ENCODE measurements around the gene ZBTB16. TPM values are rescaled to one million over a fixed set of nuclear protein-coding genes. Genes with fewer than 3 reads are reported as not detected.

The ZBTB16 gene
- total and polyA plus RNA-seq, 2 of the 4 experiments (the other 2 are of a cell fraction): not detected

DNA sequence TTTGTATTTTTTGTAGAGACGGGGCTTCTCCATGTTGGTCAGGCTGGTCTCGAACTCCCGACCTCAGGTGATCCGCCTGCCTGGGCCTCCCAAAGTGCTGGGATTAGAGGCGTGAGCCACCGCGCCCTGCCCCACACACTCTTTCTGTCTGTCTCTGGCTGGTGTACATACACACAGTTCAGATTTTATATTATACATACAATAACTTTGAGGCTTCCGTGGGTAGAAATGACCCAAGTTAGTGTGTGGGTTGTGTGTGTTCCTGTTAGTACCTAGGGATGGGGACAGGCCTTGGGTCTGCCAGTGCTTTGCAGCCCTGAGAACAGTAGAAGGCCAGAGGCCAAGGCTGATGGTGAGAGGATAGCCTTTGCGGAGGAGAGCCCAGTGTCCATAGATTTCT lies 2.8 kb downstream of the ZBTB16 start:
- Histone ChIP-seq H3K9ac (ENCODE audit: low read depth, low read length) (no peak overlapping the region), H3K4me1 (ENCODE audit: control insufficient read depth, insufficient read depth, low read length) (peaks cover 1% of the 10 kb centered on the region; the same call in 1 of the 2 replicates), H3K23ac (ENCODE audit: low read depth, low read length) (no peak overlapping the region), H2BK15ac (ENCODE audit: low read depth, low read length) (no peak overlapping the region), H4K5ac (ENCODE audit: low read depth, low read length) (no peak overlapping the region), H3K27me3 (ENCODE audit: control insufficient read depth, insufficient read depth, low read length) (peaks cover 67% of the 10 kb centered on the region), H2BK120ac (ENCODE audit: low read depth, low read length) (no peak overlapping the region), H2BK5ac (ENCODE audit: low read depth, low read length, poor library complexity, severe bottlenecking) (no peak overlapping the region), H4K91ac (ENCODE audit: insufficient read depth, low read depth, low read length) (no peak overlapping the region), H3K9me3 (ENCODE audit: control insufficient read depth, insufficient read depth, low read length) (no peaks in the 10 kb centered on the region), H3K27ac (ENCODE audit: insufficient read depth, low read length) (no peak overlapping the region), H2BK20ac (ENCODE audit: low read depth, low read length) (no peak overlapping the region), H2AFZ (replicated peaks; ENCODE audit: low read length, poor library complexity) (no peak overlapping the region), H3K36me3 (ENCODE audit: control insufficient read depth, insufficient read depth, low read length) (no peaks in the 10 kb centered on the region), H3K56ac (ENCODE audit: extremely low read depth, insufficient read depth, low read length) (no peak overlapping the region), H3K79me1 (ENCODE audit: low read depth in 1 of 2, low read length in 2 of 2) (no peaks in the 10 kb centered on the region), H4K8ac (ENCODE audit: low read depth in 2 of 2, low read length in 2 of 2) (no peak overlapping the region), H3K4me2 (ENCODE audit: low read depth, low read length) (no peak overlapping the region), H3K9me1 (ENCODE audit: insufficient read depth, low read length) (no peaks in the 10 kb centered on the region), H3K14ac (replicated peaks; ENCODE audit: low read depth, low read length) (no peak overlapping the region), H3K18ac (ENCODE audit: low read depth, low read length) (no peak overlapping the region), H3K4ac (ENCODE audit: low read depth, low read length) (no peak overlapping the region), H2AK9ac (replicated peaks; ENCODE audit: low read depth, low read length, poor library complexity) (no peak overlapping the region), H4K20me1 (ENCODE audit: insufficient read depth, low read length) (no peaks in the 10 kb centered on the region; the same call in 1 of the 2 replicates), H2AK5ac (ENCODE audit: low read depth, low read length) (no peak overlapping the region), H3K4me3 (ENCODE audit: insufficient read depth, low read depth, low read length) (no peak overlapping the region)
- TF ChIP-seq CEBPB (IDR thresholded peaks at IDR 0.05; ENCODE audit: low read depth, low read length) (no peak), MAZ (IDR thresholded peaks at IDR 0.05; ENCODE audit: borderline replicate concordance, low read depth, low read length) (no peak), FOS (IDR thresholded peaks at IDR 0.05; ENCODE audit: low read depth, low read length) (no peak), CHD1 (IDR thresholded peaks at IDR 0.05; ENCODE audit: low read depth, low read length) (no peak), MAFK (IDR thresholded peaks at IDR 0.05; ENCODE audit: low read depth, low read length) (no peak), SMC3 (IDR thresholded peaks at IDR 0.05; ENCODE audit: low read depth, low read length) (no peak), RCOR1 (IDR thresholded peaks at IDR 0.05; ENCODE audit: insufficient replicate concordance, low read length) (no peak), NFE2L2 (IDR thresholded peaks at IDR 0.05; ENCODE audit: low read depth, low read length) (no peak), RAD21 (IDR thresholded peaks at IDR 0.05; ENCODE audit: low read length) (no peak), POLR2A (IDR thresholded peaks at IDR 0.05; ENCODE audit: low read depth, low read length) (no peak), BHLHE40 (IDR thresholded peaks at IDR 0.05; ENCODE audit: low read depth, low read length) (no peak), MXI1 (IDR thresholded peaks at IDR 0.05; ENCODE audit: borderline replicate concordance, low read depth, low read length) (no peak), RFX5 (IDR thresholded peaks at IDR 0.05; ENCODE audit: low read depth, low read length) (no peak)
- TF ChIP-seq, protein P1, sequence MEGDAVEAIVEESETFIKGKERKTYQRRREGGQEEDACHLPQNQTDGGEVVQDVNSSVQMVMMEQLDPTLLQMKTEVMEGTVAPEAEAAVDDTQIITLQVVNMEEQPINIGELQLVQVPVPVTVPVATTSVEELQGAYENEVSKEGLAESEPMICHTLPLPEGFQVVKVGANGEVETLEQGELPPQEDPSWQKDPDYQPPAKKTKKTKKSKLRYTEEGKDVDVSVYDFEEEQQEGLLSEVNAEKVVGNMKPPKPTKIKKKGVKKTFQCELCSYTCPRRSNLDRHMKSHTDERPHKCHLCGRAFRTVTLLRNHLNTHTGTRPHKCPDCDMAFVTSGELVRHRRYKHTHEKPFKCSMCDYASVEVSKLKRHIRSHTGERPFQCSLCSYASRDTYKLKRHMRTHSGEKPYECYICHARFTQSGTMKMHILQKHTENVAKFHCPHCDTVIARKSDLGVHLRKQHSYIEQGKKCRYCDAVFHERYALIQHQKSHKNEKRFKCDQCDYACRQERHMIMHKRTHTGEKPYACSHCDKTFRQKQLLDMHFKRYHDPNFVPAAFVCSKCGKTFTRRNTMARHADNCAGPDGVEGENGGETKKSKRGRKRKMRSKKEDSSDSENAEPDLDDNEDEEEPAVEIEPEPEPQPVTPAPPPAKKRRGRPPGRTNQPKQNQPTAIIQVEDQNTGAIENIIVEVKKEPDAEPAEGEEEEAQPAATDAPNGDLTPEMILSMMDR (conservative IDR thresholded peaks at IDR 0.05; ENCODE audit: low read depth, low read length): no peak
- TF ChIP-seq, protein P2, sequence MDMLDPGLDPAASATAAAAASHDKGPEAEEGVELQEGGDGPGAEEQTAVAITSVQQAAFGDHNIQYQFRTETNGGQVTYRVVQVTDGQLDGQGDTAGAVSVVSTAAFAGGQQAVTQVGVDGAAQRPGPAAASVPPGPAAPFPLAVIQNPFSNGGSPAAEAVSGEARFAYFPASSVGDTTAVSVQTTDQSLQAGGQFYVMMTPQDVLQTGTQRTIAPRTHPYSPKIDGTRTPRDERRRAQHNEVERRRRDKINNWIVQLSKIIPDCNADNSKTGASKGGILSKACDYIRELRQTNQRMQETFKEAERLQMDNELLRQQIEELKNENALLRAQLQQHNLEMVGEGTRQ (IDR thresholded peaks at IDR 0.05; ENCODE audit: low read depth, low read length): no peak
- TF ChIP-seq, protein P3, sequence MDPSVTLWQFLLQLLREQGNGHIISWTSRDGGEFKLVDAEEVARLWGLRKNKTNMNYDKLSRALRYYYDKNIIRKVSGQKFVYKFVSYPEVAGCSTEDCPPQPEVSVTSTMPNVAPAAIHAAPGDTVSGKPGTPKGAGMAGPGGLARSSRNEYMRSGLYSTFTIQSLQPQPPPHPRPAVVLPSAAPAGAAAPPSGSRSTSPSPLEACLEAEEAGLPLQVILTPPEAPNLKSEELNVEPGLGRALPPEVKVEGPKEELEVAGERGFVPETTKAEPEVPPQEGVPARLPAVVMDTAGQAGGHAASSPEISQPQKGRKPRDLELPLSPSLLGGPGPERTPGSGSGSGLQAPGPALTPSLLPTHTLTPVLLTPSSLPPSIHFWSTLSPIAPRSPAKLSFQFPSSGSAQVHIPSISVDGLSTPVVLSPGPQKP (IDR thresholded peaks at IDR 0.05; ENCODE audit: borderline replicate concordance, low read depth, low read length): no peak
- dilution Hi-C loops (cut with HindIII; ENCODE audit: low sequenced_read_pairs, unreplicated experiment): no loop called here
- ChIA-PET CTCF (no interaction called here), POLR2A (ENCODE audit: unreplicated experiment) (no interaction called here)
- no peak for ATAC-seq (ENCODE audit: low read depth)
- intact Hi-C loops (cut with micrococcal nuclease): no loop called here
- WGBS, 2 experiments (ENCODE audit: extremely low coverage in 2 of 2, insufficient read length in 1 of 2): 96% methylated on average over 5 of the region's 9 CpGs; no CpG with 5 or more reads in 1 of the 2 experiments
- no peak for DNase-seq
- in situ Hi-C loops (cut with MboI; ENCODE audit: low sequenced_read_pairs): no loop called here
- BruUV-seq (replicated peaks): no TSS peak

Data from IMR-90 (cell line).